Caco-2 (cell line): ENCODE results near the gene NUDT7. TPM values are rescaled to one million over a fixed set of nuclear protein-coding genes. Genes with fewer than 3 reads are reported as not detected.

Experiments used
- BruUV-seq: library from RNA; stranded (reverse); fragments of 400-500 nt; replicated peaks from 2 replicates; lab custom pipeline; 2021; lab: Mats Ljungman, UMichigan
- CTCF ChIA-PET: fragments of 300-600 bp; sonication (Branson Sonifier 250); formaldehyde crosslinking; loops from one replicate; lab custom pipeline; 2022; ENCODE audit warnings: antibody characterized with exemption; lab: Charles Lee
- POLR2A ChIA-PET: fragments of 300-600 bp; sonication (Branson Sonifier 250); formaldehyde crosslinking; loops from one replicate; lab custom pipeline; 2022; ENCODE audit warnings: antibody characterized with exemption; lab: Charles Lee
- DNase-seq, 2 experiments: peaks; one replicate each; pipeline versions ENCODE4 v3.0.0 to v3.0.0-alpha.2; 2020 to 2022
- H3K27me3 ChIP-seq: replicated peaks from 2 replicates; pipeline ENCODE4 v1.6.0; 2011; ENCODE audit warnings: low read length; ENCODE audit not compliant: control insufficient read depth, insufficient read depth
- H3K36me3 ChIP-seq: 2 replicates; pipeline ENCODE4 v1.5.1; 2011; ENCODE audit warnings: low read length; ENCODE audit not compliant: control insufficient read depth, insufficient read depth
- H3K4me1 ChIP-seq: fragments of 250-450 bp; sonication (Bioruptor Pico); 2 replicates; pipeline ENCODE4 v1.5.1; 2020; ENCODE audit warnings: mild to moderate bottlenecking
- H3K4me3 ChIP-seq: 2 replicates; pipeline ENCODE4 v1.5.1; 2011; ENCODE audit warnings: low read depth, mild to moderate bottlenecking, control low read depth, low read length
- H3K9me3 ChIP-seq: fragments of 250-450 bp; sonication (Bioruptor Pico); 2 replicates; pipeline ENCODE4 v1.5.1; 2020; ENCODE audit warnings: mild to moderate bottlenecking, moderate library complexity
- H3K27ac Mint-ChIP-seq: one replicate; pipeline ENCODE4 v1.8.0; 2022; ENCODE audit warnings: mixed read lengths; ENCODE audit not compliant: unreplicated experiment
- H3K27me3 Mint-ChIP-seq: one replicate; pipeline ENCODE4 v1.8.0; 2022; ENCODE audit warnings: mixed read lengths; ENCODE audit not compliant: insufficient read depth, unreplicated experiment
- H3K36me3 Mint-ChIP-seq: one replicate; pipeline ENCODE4 v1.8.0; 2022; ENCODE audit warnings: mild to moderate bottlenecking, mixed read lengths; ENCODE audit not compliant: insufficient read depth, unreplicated experiment
- H3K4me1 Mint-ChIP-seq: one replicate; pipeline ENCODE4 v1.8.0; 2022; ENCODE audit warnings: low read depth, mixed read lengths; ENCODE audit not compliant: unreplicated experiment
- H3K4me3 Mint-ChIP-seq: one replicate; pipeline ENCODE4 v1.8.0; 2022; ENCODE audit warnings: mild to moderate bottlenecking, moderate library complexity, mixed read lengths; ENCODE audit not compliant: unreplicated experiment
- H3K9me3 Mint-ChIP-seq: one replicate; pipeline ENCODE4 v1.8.0; 2022; ENCODE audit warnings: mixed read lengths; ENCODE audit not compliant: unreplicated experiment
- intact Hi-C: fragments of 100-400 bp; cut with micrococcal nuclease; formaldehyde crosslinking; loops from one replicate; pipeline ENCODE4 v1.10.0; 2022; ENCODE audit not compliant: unreplicated experiment
- total RNA-seq: library from RNA; stranded (reverse); gene quantifications from 2 replicates; pipeline ENCODE4 v1.2.3, GENCODE V29; 2022
- TF ChIP-seq, protein P1 (sequence below), 2 experiments: fragments of 200-600 bp in 1 of 2; IDR thresholded peaks; 1 replicate in 1 of 2; 2 replicates in 1 of 2; pipeline versions ENCODE4 v1.5.1 to v1.8.0; 2011 to 2022; ENCODE audit warnings: antibody characterized with exemption in 1 of 2, control low read depth in 1 of 2, inconsistent platforms in 1 of 2, low read depth in 1 of 2, low read length in 1 of 2, mild to moderate bottlenecking in 1 of 2, moderate library complexity in 1 of 2; ENCODE audit not compliant: insufficient read depth in 1 of 2, severe bottlenecking in 1 of 2, unreplicated experiment in 1 of 2

Gene NUDT7
- total RNA-seq, 1 experiment from 2014 or later: 6.9 TPM

- CTCF ChIA-PET: interaction anchor here (0.6 kb wide), 1 partner anchor 113 kb away, joined by 5 read pairs; no protein-coding TSS in a partner anchor
- Mint-ChIP-seq H3K4me3 (no peak overlapping the region), H3K4me1 (no peaks in the 10 kb centered on the region), H3K27me3 (peaks cover 20% of the 10 kb centered on the region), H3K27ac (no peak overlapping the region), H3K36me3 (no peaks in the 10 kb centered on the region), H3K9me3 (no peaks in the 10 kb centered on the region)
- no peaks in the 10 kb centered on the region for H3K4me1 ChIP-seq
- DNase-seq: no peak
- no peaks in the 10 kb centered on the region; the same call in 1 of the 2 replicates for H3K27me3 ChIP-seq
- no peaks in the 10 kb centered on the region for H3K9me3 ChIP-seq
- no peaks in the 10 kb centered on the region for H3K36me3 ChIP-seq
- POLR2A ChIA-PET: no interaction called here
- TF ChIP-seq, protein P1, sequence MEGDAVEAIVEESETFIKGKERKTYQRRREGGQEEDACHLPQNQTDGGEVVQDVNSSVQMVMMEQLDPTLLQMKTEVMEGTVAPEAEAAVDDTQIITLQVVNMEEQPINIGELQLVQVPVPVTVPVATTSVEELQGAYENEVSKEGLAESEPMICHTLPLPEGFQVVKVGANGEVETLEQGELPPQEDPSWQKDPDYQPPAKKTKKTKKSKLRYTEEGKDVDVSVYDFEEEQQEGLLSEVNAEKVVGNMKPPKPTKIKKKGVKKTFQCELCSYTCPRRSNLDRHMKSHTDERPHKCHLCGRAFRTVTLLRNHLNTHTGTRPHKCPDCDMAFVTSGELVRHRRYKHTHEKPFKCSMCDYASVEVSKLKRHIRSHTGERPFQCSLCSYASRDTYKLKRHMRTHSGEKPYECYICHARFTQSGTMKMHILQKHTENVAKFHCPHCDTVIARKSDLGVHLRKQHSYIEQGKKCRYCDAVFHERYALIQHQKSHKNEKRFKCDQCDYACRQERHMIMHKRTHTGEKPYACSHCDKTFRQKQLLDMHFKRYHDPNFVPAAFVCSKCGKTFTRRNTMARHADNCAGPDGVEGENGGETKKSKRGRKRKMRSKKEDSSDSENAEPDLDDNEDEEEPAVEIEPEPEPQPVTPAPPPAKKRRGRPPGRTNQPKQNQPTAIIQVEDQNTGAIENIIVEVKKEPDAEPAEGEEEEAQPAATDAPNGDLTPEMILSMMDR (IDR thresholded peaks at IDR 0.05; ENCODE audit: insufficient read depth in 1 of 2, low read depth in 1 of 2, low read length in 1 of 2, severe bottlenecking in 1 of 2, unreplicated experiment in 1 of 2): no peak
- H3K4me3 ChIP-seq: no peak overlapping the region
- no TSS peak for BruUV-seq
- intact Hi-C loops: no loop called here
Observed at GRCh38 chr16:77683397-77684180, 38.7 kb upstream of the NUDT7 start.

- no peaks in the 10 kb centered on the region for H3K36me3 Mint-ChIP-seq
- intact Hi-C loops: no loop called here
- H3K4me1 ChIP-seq: no peaks in the 10 kb centered on the region
- peaks cover 24% of the 10 kb centered on the region for H3K27me3 Mint-ChIP-seq
- no TSS peak for BruUV-seq
- no peaks in the 10 kb centered on the region for H3K9me3 Mint-ChIP-seq
- TF ChIP-seq, protein P1 (IDR thresholded peaks at IDR 0.05; ENCODE audit: insufficient read depth in 1 of 2, low read depth in 1 of 2, low read length in 1 of 2, severe bottlenecking in 1 of 2, unreplicated experiment in 1 of 2): no peak
- ChIA-PET POLR2A (no interaction called here), CTCF (interaction anchor here (0.6 kb wide), 1 partner anchor 114 kb away, joined by 5 read pairs; no protein-coding TSS in a partner anchor)
- no peak for DNase-seq
- no peaks in the 10 kb centered on the region for H3K4me1 Mint-ChIP-seq
- no peaks in the 10 kb centered on the region; the same call in 1 of the 2 replicates for H3K27me3 ChIP-seq
- no peak overlapping the region for H3K27ac Mint-ChIP-seq
- H3K4me3 Mint-ChIP-seq: no peak overlapping the region
- no peak overlapping the region for H3K4me3 ChIP-seq
- H3K9me3 ChIP-seq: no peaks in the 10 kb centered on the region
- H3K36me3 ChIP-seq: no peaks in the 10 kb centered on the region
Observed at GRCh38 chr16:77684181-77684526, 38.2 kb upstream of the NUDT7 start.

GRCh38 chr16:77686385-77686784 is 35.9 kb upstream of the NUDT7 start:
- Mint-ChIP-seq H3K4me1 (no peaks in the 10 kb centered on the region), H3K36me3 (no peaks in the 10 kb centered on the region), H3K9me3 (no peaks in the 10 kb centered on the region), H3K27me3 (peaks cover 30% of the 10 kb centered on the region), H3K27ac (no peak overlapping the region), H3K4me3 (no peak overlapping the region)
- no peak overlapping the region for H3K4me3 ChIP-seq
- no peaks in the 10 kb centered on the region for H3K36me3 ChIP-seq
- no peaks in the 10 kb centered on the region; the same call in 1 of the 2 replicates for H3K27me3 ChIP-seq
- H3K9me3 ChIP-seq: no peaks in the 10 kb centered on the region
- intact Hi-C loops: no loop called here
- no peaks in the 10 kb centered on the region for H3K4me1 ChIP-seq
- ChIA-PET POLR2A (no interaction called here), CTCF (no interaction called here)
- TF ChIP-seq, protein P1 (IDR thresholded peaks at IDR 0.05; ENCODE audit: insufficient read depth in 1 of 2, low read depth in 1 of 2, low read length in 1 of 2, severe bottlenecking in 1 of 2, unreplicated experiment in 1 of 2): no peak
- BruUV-seq: no TSS peak
- no peak for DNase-seq
